Stomach (tissue), 4 donors: ENCODE results near the gene GDNF.

Experiments
- POLR2A ChIP-seq, 4 donors: fragments of 450-650 bp; IDR thresholded peaks; one replicate each; pipeline ENCODE4 v1.6.1; 2016; ENCODE audit warnings: antibody characterized with exemption in 4 of 4, control low read depth in 2 of 4, mild to moderate bottlenecking in 1 of 4, moderate library complexity in 1 of 4
- TF ChIP-seq, protein P1 (sequence below), 7 experiments: fragments of 450-650 bp in 4 of 7; fragments of 200-600 bp in 3 of 7; sonication (generic) in 3 of 7; IDR thresholded peaks; one replicate each; pipeline ENCODE4 v1.5.1; 2016 to 2019; ENCODE audit warnings: antibody characterized with exemption in 7 of 7, control low read depth in 2 of 7, mild to moderate bottlenecking in 1 of 7

- TF ChIP-seq POLR2A (IDR thresholded peaks at IDR 0.05) = no peak
- TF ChIP-seq, protein P1, sequence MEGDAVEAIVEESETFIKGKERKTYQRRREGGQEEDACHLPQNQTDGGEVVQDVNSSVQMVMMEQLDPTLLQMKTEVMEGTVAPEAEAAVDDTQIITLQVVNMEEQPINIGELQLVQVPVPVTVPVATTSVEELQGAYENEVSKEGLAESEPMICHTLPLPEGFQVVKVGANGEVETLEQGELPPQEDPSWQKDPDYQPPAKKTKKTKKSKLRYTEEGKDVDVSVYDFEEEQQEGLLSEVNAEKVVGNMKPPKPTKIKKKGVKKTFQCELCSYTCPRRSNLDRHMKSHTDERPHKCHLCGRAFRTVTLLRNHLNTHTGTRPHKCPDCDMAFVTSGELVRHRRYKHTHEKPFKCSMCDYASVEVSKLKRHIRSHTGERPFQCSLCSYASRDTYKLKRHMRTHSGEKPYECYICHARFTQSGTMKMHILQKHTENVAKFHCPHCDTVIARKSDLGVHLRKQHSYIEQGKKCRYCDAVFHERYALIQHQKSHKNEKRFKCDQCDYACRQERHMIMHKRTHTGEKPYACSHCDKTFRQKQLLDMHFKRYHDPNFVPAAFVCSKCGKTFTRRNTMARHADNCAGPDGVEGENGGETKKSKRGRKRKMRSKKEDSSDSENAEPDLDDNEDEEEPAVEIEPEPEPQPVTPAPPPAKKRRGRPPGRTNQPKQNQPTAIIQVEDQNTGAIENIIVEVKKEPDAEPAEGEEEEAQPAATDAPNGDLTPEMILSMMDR (IDR thresholded peaks at IDR 0.05) = no peak
These were observed 4.2 kb upstream of the GDNF start for GRCh38 chr5:37844009-37844408.
